Trophoblast cell (in vitro differentiated cells and primary cell): ENCODE measurements around the gene SEC61B.

Experiments used
- DNase-seq, 2 donors: peaks; one replicate each; pipeline ENCODE4 v3.0.0-alpha.2; 2016
- H2AFZ ChIP-seq: 2 replicates; pipeline ENCODE4 v1.6.1; 2013; ENCODE audit warnings: low read length, moderate library complexity, mild to moderate bottlenecking; ENCODE audit not compliant: insufficient read depth, poor library complexity
- H2AK5ac ChIP-seq: 2 replicates; pipeline ENCODE4 v1.6.1; 2013; ENCODE audit warnings: mild to moderate bottlenecking, low read length
- H2BK120ac ChIP-seq: 2 replicates; pipeline ENCODE4 v1.6.1; 2013; ENCODE audit warnings: low read length, mild to moderate bottlenecking, moderate library complexity; ENCODE audit not compliant: insufficient read depth, poor library complexity
- H2BK12ac ChIP-seq: 2 replicates; pipeline ENCODE4 v1.6.1; 2013; ENCODE audit warnings: mild to moderate bottlenecking, low read length, moderate library complexity
- H2BK5ac ChIP-seq: 2 replicates; pipeline ENCODE4 v1.6.1; 2013; ENCODE audit warnings: low read length, low read depth, moderate library complexity, mild to moderate bottlenecking; ENCODE audit not compliant: poor library complexity
- H3K14ac ChIP-seq: 2 replicates; pipeline ENCODE4 v1.6.1; 2013; ENCODE audit warnings: mild to moderate bottlenecking, low read length
- H3K18ac ChIP-seq: 2 replicates; pipeline ENCODE4 v1.6.1; 2013; ENCODE audit warnings: mild to moderate bottlenecking, low read length
- H3K23ac ChIP-seq: 2 replicates; pipeline ENCODE4 v1.6.1; 2013; ENCODE audit warnings: low read length
- H3K27ac ChIP-seq: 2 replicates; pipeline ENCODE4 v1.5.1; 2013; ENCODE audit warnings: low read depth, mild to moderate bottlenecking, inconsistent platforms, low read length, moderate library complexity
- H3K27me3 ChIP-seq: 2 replicates; pipeline ENCODE4 v1.6.1; 2013; ENCODE audit warnings: inconsistent platforms, mild to moderate bottlenecking, low read length, moderate library complexity; ENCODE audit not compliant: insufficient read depth
- H3K36me3 ChIP-seq, 2 experiments: 1 replicate in 1 of 2; 2 replicates in 1 of 2; pipeline ENCODE4 v1.6.1; 2013; ENCODE audit warnings: low read length in 2 of 2, mild to moderate bottlenecking in 2 of 2, moderate library complexity in 1 of 2; ENCODE audit not compliant: insufficient read depth in 2 of 2, control insufficient read depth in 1 of 2
- H3K4ac ChIP-seq: 2 replicates; pipeline ENCODE4 v1.6.1; 2013; ENCODE audit warnings: low read depth, mild to moderate bottlenecking, low read length, moderate library complexity
- H3K4me1 ChIP-seq, 2 experiments: 1 replicate in 1 of 2; 2 replicates in 1 of 2; pipeline ENCODE4 v1.6.1; 2013; ENCODE audit warnings: low read length in 2 of 2, mild to moderate bottlenecking in 2 of 2, moderate library complexity in 1 of 2; ENCODE audit not compliant: insufficient read depth in 2 of 2, control insufficient read depth in 1 of 2
- H3K4me2 ChIP-seq: 2 replicates; pipeline ENCODE4 v1.6.1; 2013; ENCODE audit warnings: inconsistent platforms, mild to moderate bottlenecking, low read length, moderate library complexity
- H3K4me3 ChIP-seq: 2 replicates; pipeline ENCODE4 v1.5.1; 2013; ENCODE audit warnings: mild to moderate bottlenecking, low read depth, low read length, inconsistent platforms
- H3K79me1 ChIP-seq: one replicate; pipeline ENCODE4 v1.6.1; 2013; ENCODE audit warnings: low read length
- H3K79me2 ChIP-seq: 2 replicates; pipeline ENCODE4 v1.6.1; 2013; ENCODE audit warnings: low read length, mild to moderate bottlenecking; ENCODE audit not compliant: control insufficient read depth, insufficient read depth, poor library complexity
- H3K9ac ChIP-seq: 2 replicates; pipeline ENCODE4 v1.6.1; 2013; ENCODE audit warnings: mild to moderate bottlenecking, low read length
- H3K9me3 ChIP-seq: 2 replicates; pipeline ENCODE4 v1.6.1; 2013; ENCODE audit warnings: low read depth, mild to moderate bottlenecking, control low read depth, inconsistent platforms, low read length; ENCODE audit not compliant: insufficient read depth
- H4K12ac ChIP-seq: 2 replicates; pipeline ENCODE4 v1.6.1; 2013; ENCODE audit warnings: low read depth, mild to moderate bottlenecking, low read length, moderate library complexity
- H4K8ac ChIP-seq: 2 replicates; pipeline ENCODE4 v1.6.1; 2013; ENCODE audit warnings: low read depth, mild to moderate bottlenecking, low read length, moderate library complexity
- H4K91ac ChIP-seq: one replicate; pipeline ENCODE4 v1.6.1; 2013; ENCODE audit warnings: low read depth, mild to moderate bottlenecking, low read length, moderate library complexity
- WGBS: extraction: QIAGEN DNeasy Blood & Tissue Kit; methylation state at CpG from one replicate; pipeline ENCODE4 v1.1.7; 2013; ENCODE audit warnings: missing lambda C conversion rate; ENCODE audit not compliant: insufficient read length, insufficient coverage; ENCODE audit errors: extremely low coverage; 5-methylcytosine and 5-hydroxymethylcytosine counted together

Gene SEC61B

GRCh38 chr9:99184110-99184474 lies 38.0 kb upstream of the SEC61B start:
- no peaks in the 10 kb centered on the region for H3K79me1 ChIP-seq
- no peak overlapping the region for H3K27ac ChIP-seq
- no peak overlapping the region for H3K4ac ChIP-seq
- H2AK5ac ChIP-seq = no peak overlapping the region
- no peak overlapping the region for H4K91ac ChIP-seq
- no peak overlapping the region for H3K4me3 ChIP-seq
- H3K79me2 ChIP-seq = no peaks in the 10 kb centered on the region
- H3K4me1 ChIP-seq = no peaks in the 10 kb centered on the region
- H3K18ac ChIP-seq = no peak overlapping the region
- no CpG with 5 or more reads among the region's 10 CpGs for WGBS
- DNase-seq = no peak
- H4K8ac ChIP-seq = peak overlapping the region; percentile 21
- H3K14ac ChIP-seq = no peak overlapping the region
- no peak overlapping the region for H2AFZ ChIP-seq
- H3K4me2 ChIP-seq = no peak overlapping the region
- H4K12ac ChIP-seq = no peak overlapping the region
- H3K9ac ChIP-seq = no peak overlapping the region
- H3K9me3 ChIP-seq = no peaks in the 10 kb centered on the region
- H3K23ac ChIP-seq = no peak overlapping the region
- no peaks in the 10 kb centered on the region for H3K36me3 ChIP-seq
- no peak overlapping the region for H2BK120ac ChIP-seq
- H3K27me3 ChIP-seq = no peaks in the 10 kb centered on the region
- H2BK5ac ChIP-seq = no peak overlapping the region
- H2BK12ac ChIP-seq = no peak overlapping the region

GRCh38 chr9:99184475-99185347 lies 37.4 kb upstream of the SEC61B start:
- H2AFZ ChIP-seq = peak overlapping the region; percentile 19
- no peak overlapping the region for H3K27ac ChIP-seq
- no peak overlapping the region for H3K4me2 ChIP-seq
- H3K4me3 ChIP-seq = no peak overlapping the region
- no peaks in the 10 kb centered on the region for H3K79me2 ChIP-seq
- no peak overlapping the region for H3K9ac ChIP-seq
- H3K4me1 ChIP-seq = no peaks in the 10 kb centered on the region
- H3K4ac ChIP-seq = no peak overlapping the region
- H3K23ac ChIP-seq = no peak overlapping the region
- no peak overlapping the region for H2BK120ac ChIP-seq
- peak overlapping the region; percentile 72 for H2AK5ac ChIP-seq
- H4K91ac ChIP-seq = no peak overlapping the region
- H3K9me3 ChIP-seq = no peaks in the 10 kb centered on the region
- H4K8ac ChIP-seq = peak overlapping the region; percentile 32
- no peak overlapping the region for H3K18ac ChIP-seq
- H2BK12ac ChIP-seq = no peak overlapping the region
- peak; percentile 77 to 93 for DNase-seq
- no peak overlapping the region for H2BK5ac ChIP-seq
- no CpG with 5 or more reads among the region's 29 CpGs for WGBS
- no peaks in the 10 kb centered on the region for H3K79me1 ChIP-seq
- no peak overlapping the region for H3K14ac ChIP-seq
- H3K36me3 ChIP-seq = no peaks in the 10 kb centered on the region
- no peaks in the 10 kb centered on the region for H3K27me3 ChIP-seq
- no peak overlapping the region for H4K12ac ChIP-seq

GRCh38 chr9:99185348-99185632 lies 36.8 kb upstream of the SEC61B start:
- no peak overlapping the region for H2BK12ac ChIP-seq
- H3K14ac ChIP-seq = no peak overlapping the region
- H3K4ac ChIP-seq = no peak overlapping the region
- H3K79me1 ChIP-seq = no peaks in the 10 kb centered on the region
- no peak overlapping the region for H3K4me3 ChIP-seq
- DNase-seq = no peak
- no peak overlapping the region for H3K27ac ChIP-seq
- no peak overlapping the region for H3K9ac ChIP-seq
- H3K9me3 ChIP-seq = no peaks in the 10 kb centered on the region
- no peak overlapping the region for H3K18ac ChIP-seq
- H2BK5ac ChIP-seq = no peak overlapping the region
- no peaks in the 10 kb centered on the region for H3K4me1 ChIP-seq
- no peak overlapping the region for H2BK120ac ChIP-seq
- H3K4me2 ChIP-seq = no peak overlapping the region
- WGBS = no CpG with 5 or more reads among the region's 5 CpGs
- H4K91ac ChIP-seq = no peak overlapping the region
- H3K79me2 ChIP-seq = no peaks in the 10 kb centered on the region
- no peak overlapping the region for H4K12ac ChIP-seq
- H2AK5ac ChIP-seq = no peak overlapping the region
- no peak overlapping the region for H2AFZ ChIP-seq
- no peak overlapping the region for H3K23ac ChIP-seq
- no peak overlapping the region for H4K8ac ChIP-seq
- H3K27me3 ChIP-seq = no peaks in the 10 kb centered on the region
- H3K36me3 ChIP-seq = no peaks in the 10 kb centered on the region

- Histone ChIP-seq H3K79me2 (no peaks in the 10 kb centered on the region), H4K8ac (no peak overlapping the region), H4K12ac (no peak overlapping the region), H3K79me1 (no peaks in the 10 kb centered on the region), H2BK120ac (no peak overlapping the region), H3K4ac (no peak overlapping the region), H3K27me3 (no peaks in the 10 kb centered on the region), H3K4me3 (no peak overlapping the region), H3K4me2 (no peak overlapping the region), H2AK5ac (no peak overlapping the region), H2BK5ac (no peak overlapping the region), H2BK12ac (no peak overlapping the region), H2AFZ (no peak overlapping the region), H3K27ac (no peak overlapping the region), H3K14ac (no peak overlapping the region), H3K18ac (no peak overlapping the region), H3K9me3 (no peaks in the 10 kb centered on the region), H3K23ac (no peak overlapping the region), H3K36me3 (no peaks in the 10 kb centered on the region), H4K91ac (no peak overlapping the region), H3K9ac (no peak overlapping the region), H3K4me1 (no peaks in the 10 kb centered on the region)
- no peak for DNase-seq
- WGBS = no CpG with 5 or more reads among the region's 5 CpGs
Observed at GRCh38 chr9:99185934-99186333, 36.1 kb upstream of the SEC61B start.
